Mammary epithelial cell (primary cell): ENCODE data around the gene KIR2DL1.
"Not testable (repeated sequence)": the region's sequence is repeated elsewhere in the genome, so short reads cannot be mapped to it uniquely, and the experiment has no call there.

Experiments
- CTCF ChIP-seq, 2 donors: IDR thresholded peaks in 1 of 2; conservative IDR thresholded peaks in 1 of 2; 2 replicates each; pipeline ENCODE4 v1.5.1; 2011 to 2012; ENCODE audit warnings: inconsistent platforms in 2 of 2, low read length in 2 of 2, mild to moderate bottlenecking in 2 of 2, control low read depth in 1 of 2, low read depth in 1 of 2; ENCODE audit not compliant: insufficient read depth in 1 of 2; ENCODE audit errors: extremely low read depth in 1 of 2
- EZH2 ChIP-seq: IDR thresholded peaks from 2 replicates; pipeline ENCODE4 v1.6.1; 2012; ENCODE audit warnings: low read length, inconsistent platforms, borderline replicate concordance

- TF ChIP-seq EZH2; CTCF (conservative IDR thresholded peaks at IDR 0.05 in 1 of 2, IDR thresholded peaks at IDR 0.05 in 1 of 2; ENCODE audit: extremely low read depth in 1 of 2, insufficient read depth in 1 of 2, low read depth in 1 of 2, low read length in 2 of 2): not testable (repeated sequence)
Observed at GRCh38 chr19:54777851-54778250, 8.3 kb downstream of the KIR2DL1 start.
